Activated CD4-positive, alpha-beta memory T cell treated with anti-CD3 and anti-CD28 coated beads, Interleukin-2, amount 10 ng/mL, durations not matched to agents 7 days and 5 days (primary cell): ENCODE data around the gene GOLGA8Q. TPM values are rescaled to one million over a fixed set of nuclear protein-coding genes. Genes with fewer than 3 reads are reported as not detected.
A peak's percentile ranks its signal among the peaks of the same experiment; 100 is the strongest.
"Not testable (repeated sequence)": the region's sequence is repeated elsewhere in the genome, so short reads cannot be mapped to it uniquely, and the experiment has no call there.

ENCODE experiments used
- CTCF ChIA-PET: fragments of 350-600 bp; sonication (Branson Sonifier 250); formaldehyde crosslinking; loops from one replicate; lab custom pipeline; 2021; ENCODE audit warnings: antibody characterized with exemption, inconsistent platforms; lab: Charles Lee
- POLR2A ChIA-PET: fragments of 350-600 bp; sonication (Branson Sonifier 250); formaldehyde crosslinking; loops from one replicate; lab custom pipeline; 2021; ENCODE audit warnings: antibody characterized with exemption; lab: Charles Lee
- DNase-seq: peaks from one replicate; pipeline ENCODE4 v3.0.0-alpha.2; 2020
- H3K27ac Mint-ChIP-seq: one replicate; pipeline ENCODE4 v1.8.0; 2021; ENCODE audit warnings: mild to moderate bottlenecking, mixed read lengths
- H3K27me3 Mint-ChIP-seq: one replicate; pipeline ENCODE4 v1.8.0; 2021; ENCODE audit warnings: mixed read lengths
- H3K36me3 Mint-ChIP-seq: one replicate; pipeline ENCODE4 v1.8.0; 2021; ENCODE audit warnings: low read depth, mixed read lengths
- H3K4me1 Mint-ChIP-seq: one replicate; pipeline ENCODE4 v1.8.0; 2021; ENCODE audit warnings: mixed read lengths
- H3K4me3 Mint-ChIP-seq: one replicate; pipeline ENCODE4 v1.8.0; 2021; ENCODE audit warnings: mild to moderate bottlenecking, mixed read lengths
- H3K9me3 Mint-ChIP-seq: one replicate; pipeline ENCODE4 v1.8.0; 2021; ENCODE audit warnings: mixed read lengths
- total RNA-seq, 2 experiments: library from RNA; stranded (reverse); gene quantifications; one replicate each; pipeline ENCODE4 v1.2.3, GENCODE V29; 2021

Gene GOLGA8Q, protein sequence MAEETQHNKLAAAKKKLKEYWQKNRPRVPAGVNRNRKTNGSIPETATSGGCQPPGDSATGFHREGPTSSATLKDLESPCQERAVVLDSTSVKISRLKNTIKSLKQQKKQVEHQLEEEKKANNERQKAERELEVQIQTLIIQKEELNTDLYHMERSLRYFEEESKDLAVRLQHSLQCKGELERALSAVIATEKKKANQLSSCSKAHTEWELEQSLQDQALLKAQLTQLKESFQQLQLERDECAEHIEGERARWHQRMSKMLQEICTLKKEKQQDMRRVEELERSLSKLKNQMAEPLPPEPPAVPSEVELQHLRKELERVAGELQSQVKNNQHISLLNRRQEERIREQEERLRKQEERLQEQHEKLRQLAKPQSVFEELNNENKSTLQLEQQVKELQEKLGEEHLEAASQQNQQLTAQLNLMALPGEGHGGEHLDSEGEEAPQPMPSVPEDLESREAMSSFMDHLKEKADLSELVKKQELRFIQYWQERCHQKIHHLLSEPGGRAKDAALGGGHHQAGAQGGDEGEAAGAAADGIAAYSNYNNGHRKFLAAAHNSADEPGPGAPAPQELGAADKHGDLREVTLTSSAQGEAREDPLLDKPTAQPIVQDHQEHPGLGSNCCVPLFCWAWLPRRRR
- 1 to 10 TPM; 2.3 to 2.4 TPM for total RNA-seq

GRCh38 chr15:30551750-30552149 is at the start of gene GOLGA8Q:
Gene GOLGA8Q, plus strand, starts transcription at chr15:30552050. Its CDS starts 28 bp downstream, at chr15:30552078.
- H3K4me1 Mint-ChIP-seq, H3K4me3 Mint-ChIP-seq, H3K36me3 Mint-ChIP-seq, H3K27me3 Mint-ChIP-seq, CTCF ChIA-PET, H3K9me3 Mint-ChIP-seq, POLR2A ChIA-PET, H3K27ac Mint-ChIP-seq, DNase-seq: not testable (repeated sequence)

DNA sequence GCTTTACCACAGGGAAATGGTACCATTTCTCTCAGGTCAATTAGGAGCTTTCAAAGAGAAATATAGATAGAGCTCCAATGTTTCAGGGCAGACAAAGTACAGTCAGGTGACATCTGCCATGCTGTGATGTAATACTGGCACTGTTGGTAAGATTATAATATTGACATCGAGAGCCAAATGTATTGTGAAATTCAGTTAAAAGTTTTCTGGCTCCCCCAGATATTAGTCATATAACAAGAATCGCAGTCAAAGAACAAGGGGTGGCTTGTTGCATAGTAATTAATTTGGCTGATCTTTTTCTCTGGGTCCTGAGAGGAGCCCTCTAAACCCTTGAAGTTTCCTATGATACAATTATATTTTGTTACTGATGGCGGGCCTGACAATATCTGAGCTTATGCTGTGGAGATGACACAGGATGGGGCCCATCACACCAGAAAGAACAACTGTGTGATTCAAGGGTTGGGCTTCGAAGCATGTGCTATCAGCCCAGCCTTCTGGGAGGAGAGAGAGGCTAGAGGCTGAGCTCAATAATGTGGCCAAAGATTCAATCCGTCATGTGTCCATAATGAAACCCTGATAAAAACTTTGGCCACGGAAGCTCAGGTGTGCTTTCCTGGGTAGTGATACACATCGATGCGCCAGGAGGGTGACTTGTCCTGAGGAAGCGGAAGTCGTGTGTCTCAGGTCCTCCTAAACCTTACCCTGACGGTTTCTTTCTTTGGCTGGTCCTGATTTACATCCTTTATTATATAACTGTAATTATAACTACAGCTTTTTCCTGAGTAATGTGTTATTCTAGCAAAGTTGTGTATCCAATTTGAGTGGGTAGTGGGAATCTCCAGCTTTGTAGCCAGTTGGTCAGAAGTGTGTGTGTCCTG is 48.7 kb upstream of the GOLGA8Q start:
- H3K36me3 Mint-ChIP-seq, H3K27ac Mint-ChIP-seq, H3K4me3 Mint-ChIP-seq, CTCF ChIA-PET, DNase-seq, POLR2A ChIA-PET, H3K27me3 Mint-ChIP-seq, H3K4me1 Mint-ChIP-seq, H3K9me3 Mint-ChIP-seq: not testable (repeated sequence)

DNA sequence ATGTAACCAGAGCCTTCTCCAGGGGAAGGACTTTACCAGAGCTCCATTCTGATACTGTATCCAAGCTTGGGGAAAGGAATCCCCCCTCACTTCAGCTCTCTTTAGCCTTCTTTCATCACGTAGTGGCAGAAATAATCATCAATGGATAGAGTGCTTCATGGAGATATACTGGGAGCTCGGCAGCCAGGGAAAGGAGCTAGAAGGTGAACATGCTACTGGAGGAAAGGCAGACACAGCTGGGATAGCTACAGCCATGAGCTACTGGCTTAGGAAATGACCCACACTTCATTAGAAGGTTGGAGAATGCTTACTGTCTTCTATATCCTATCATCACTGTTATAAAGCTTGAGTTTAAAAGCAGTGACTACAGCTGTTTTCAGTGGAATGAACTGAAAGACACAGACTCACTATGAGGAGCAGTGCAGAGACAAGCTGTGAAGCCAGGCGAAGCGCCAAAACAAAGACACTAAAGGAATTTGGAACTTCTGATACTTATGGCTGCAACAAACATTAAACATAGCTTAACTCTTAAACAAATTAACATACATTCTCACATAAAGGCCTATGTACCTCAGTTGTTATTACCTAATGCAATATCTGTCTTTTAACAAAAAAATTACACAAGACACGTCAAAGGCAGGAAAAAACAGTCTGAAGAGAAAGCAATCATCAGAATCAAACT is 47.5 kb upstream of the GOLGA8Q start:
- H3K36me3 Mint-ChIP-seq, CTCF ChIA-PET, POLR2A ChIA-PET, H3K27ac Mint-ChIP-seq, H3K4me1 Mint-ChIP-seq, DNase-seq, H3K27me3 Mint-ChIP-seq, H3K4me3 Mint-ChIP-seq, H3K9me3 Mint-ChIP-seq: not testable (repeated sequence)

DNA sequence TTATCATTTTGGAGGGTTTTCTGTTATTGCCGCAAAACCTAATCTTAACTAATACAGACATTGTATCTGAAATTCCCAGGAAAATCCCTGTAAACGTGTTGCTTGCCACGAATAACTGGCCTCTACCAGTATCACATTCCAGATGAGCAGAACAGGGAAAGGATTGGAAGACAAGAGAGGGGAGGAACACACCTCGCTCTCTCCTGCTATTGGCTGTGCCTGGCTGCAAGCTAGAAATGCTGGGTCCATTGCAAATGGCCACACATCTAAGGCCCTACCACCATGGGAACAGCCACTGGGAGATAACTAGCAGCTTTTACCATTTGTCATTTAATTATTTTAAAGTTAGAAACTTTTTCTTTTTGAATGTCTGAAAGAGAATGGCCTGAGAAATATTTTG is 37.3 kb upstream of the GOLGA8Q start:
- POLR2A ChIA-PET, H3K9me3 Mint-ChIP-seq, H3K27me3 Mint-ChIP-seq, H3K36me3 Mint-ChIP-seq, DNase-seq, H3K4me3 Mint-ChIP-seq, H3K27ac Mint-ChIP-seq, CTCF ChIA-PET, H3K4me1 Mint-ChIP-seq: not testable (repeated sequence)

DNA sequence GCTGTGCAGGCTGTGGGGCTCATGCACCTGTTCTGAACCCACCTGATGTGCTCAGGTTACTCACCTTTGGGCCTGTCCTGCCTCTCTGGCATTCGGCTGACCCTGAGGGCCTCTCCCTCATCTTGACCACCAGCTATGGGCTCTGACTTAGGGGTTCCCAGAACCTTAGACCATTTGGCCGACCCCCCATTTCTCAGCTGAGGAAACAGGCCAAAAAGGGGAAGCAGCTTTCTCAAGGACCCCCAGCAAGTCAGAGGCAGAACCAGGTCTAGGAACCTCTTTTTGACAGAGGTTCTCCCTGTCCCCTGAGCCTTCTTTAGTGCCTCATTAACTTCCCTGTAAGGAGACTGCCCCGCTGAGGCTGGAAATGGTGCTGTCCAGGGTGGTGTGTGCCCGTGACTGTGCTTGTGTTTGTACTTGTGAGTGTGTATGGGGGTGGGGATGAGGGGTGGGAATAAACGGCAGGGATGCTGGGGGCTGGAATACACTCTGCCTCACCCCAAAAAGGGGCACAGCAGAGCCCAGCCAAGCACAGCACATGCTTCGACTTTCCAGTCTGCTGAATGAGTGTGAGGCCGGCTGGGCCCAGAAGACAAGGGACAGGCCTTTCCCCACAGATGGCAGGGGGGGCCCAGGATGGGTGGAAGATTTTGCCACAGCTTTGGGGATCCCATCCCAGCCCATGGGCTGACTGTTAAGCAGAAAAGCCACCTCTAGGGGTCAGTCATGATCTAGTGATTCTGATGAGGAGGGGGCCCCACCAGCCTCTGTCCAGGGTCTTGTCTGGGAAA is 28.2 kb upstream of the GOLGA8Q start:
- DNase-seq, H3K9me3 Mint-ChIP-seq, H3K27ac Mint-ChIP-seq, H3K4me3 Mint-ChIP-seq, CTCF ChIA-PET, H3K36me3 Mint-ChIP-seq, H3K4me1 Mint-ChIP-seq, H3K27me3 Mint-ChIP-seq, POLR2A ChIA-PET: not testable (repeated sequence)

DNA sequence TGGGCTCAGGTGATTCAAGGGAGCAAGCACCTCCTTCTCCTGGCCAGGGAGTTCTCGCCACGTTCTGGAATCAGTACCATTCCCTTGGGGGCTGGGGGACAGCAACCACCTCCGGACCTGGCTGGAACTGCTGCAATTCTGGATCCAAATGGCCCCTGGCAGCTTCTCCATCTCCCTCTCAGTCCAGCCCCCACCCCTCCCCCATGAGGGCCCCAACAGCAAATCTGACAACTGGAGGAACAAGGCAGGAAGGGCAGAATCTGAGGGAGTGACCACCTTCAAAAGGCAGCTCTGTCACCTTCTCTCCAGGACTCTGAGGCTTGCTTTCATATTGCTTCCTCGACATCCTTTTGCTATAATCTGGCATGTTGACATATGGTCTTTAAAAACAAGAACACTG is 25.9 kb upstream of the GOLGA8Q start:
- CTCF ChIA-PET, H3K27ac Mint-ChIP-seq, H3K4me1 Mint-ChIP-seq, POLR2A ChIA-PET, H3K27me3 Mint-ChIP-seq, DNase-seq, H3K9me3 Mint-ChIP-seq, H3K36me3 Mint-ChIP-seq, H3K4me3 Mint-ChIP-seq: not testable (repeated sequence)

- H3K27me3 Mint-ChIP-seq, H3K27ac Mint-ChIP-seq, CTCF ChIA-PET, POLR2A ChIA-PET, H3K9me3 Mint-ChIP-seq, H3K4me3 Mint-ChIP-seq, H3K4me1 Mint-ChIP-seq, DNase-seq, H3K36me3 Mint-ChIP-seq: not testable (repeated sequence)
Measured at GRCh38 chr15:30529049-30529448, 22.8 kb upstream of the GOLGA8Q start.

GRCh38 chr15:30566949-30567348 is 15.1 kb downstream of the GOLGA8Q start:
- H3K27me3 Mint-ChIP-seq, H3K4me3 Mint-ChIP-seq, CTCF ChIA-PET, H3K9me3 Mint-ChIP-seq, H3K36me3 Mint-ChIP-seq, H3K27ac Mint-ChIP-seq, H3K4me1 Mint-ChIP-seq, POLR2A ChIA-PET: not testable (repeated sequence)
- peak; percentile 15 for DNase-seq

DNA sequence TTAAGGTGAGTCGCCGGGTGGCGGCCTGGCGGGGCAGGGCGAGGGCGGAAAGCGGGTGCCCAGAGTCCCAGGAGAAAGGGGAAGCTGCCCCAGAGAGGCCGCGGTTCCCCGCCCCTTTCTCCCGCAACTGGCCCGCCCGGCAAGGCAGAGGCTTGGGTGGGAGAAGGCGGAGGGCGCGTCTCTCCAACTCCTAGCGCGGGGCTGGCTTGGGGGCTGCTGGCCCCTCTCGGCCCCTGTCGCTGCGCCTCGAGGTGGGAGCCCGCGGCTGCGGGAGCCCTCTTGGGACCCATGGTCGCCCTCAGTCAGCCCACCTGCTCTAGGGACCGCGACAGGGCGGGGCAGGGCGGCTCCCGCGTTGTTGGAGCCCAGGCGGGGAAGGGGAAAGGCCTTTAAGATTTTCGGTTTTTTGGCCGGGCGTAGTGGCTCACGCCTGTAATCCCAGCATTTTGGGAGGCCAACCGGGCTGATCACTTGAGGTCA is 21.2 kb downstream of the GOLGA8Q start:
- H3K27me3 Mint-ChIP-seq, CTCF ChIA-PET, POLR2A ChIA-PET, H3K27ac Mint-ChIP-seq, H3K36me3 Mint-ChIP-seq, H3K4me1 Mint-ChIP-seq, H3K4me3 Mint-ChIP-seq, DNase-seq, H3K9me3 Mint-ChIP-seq: not testable (repeated sequence)

- H3K27ac Mint-ChIP-seq, H3K36me3 Mint-ChIP-seq, H3K4me3 Mint-ChIP-seq, DNase-seq, H3K9me3 Mint-ChIP-seq, H3K27me3 Mint-ChIP-seq, H3K4me1 Mint-ChIP-seq, CTCF ChIA-PET, POLR2A ChIA-PET: not testable (repeated sequence)
Measured at GRCh38 chr15:30579394-30579970, 27.6 kb downstream of the GOLGA8Q start.

DNA sequence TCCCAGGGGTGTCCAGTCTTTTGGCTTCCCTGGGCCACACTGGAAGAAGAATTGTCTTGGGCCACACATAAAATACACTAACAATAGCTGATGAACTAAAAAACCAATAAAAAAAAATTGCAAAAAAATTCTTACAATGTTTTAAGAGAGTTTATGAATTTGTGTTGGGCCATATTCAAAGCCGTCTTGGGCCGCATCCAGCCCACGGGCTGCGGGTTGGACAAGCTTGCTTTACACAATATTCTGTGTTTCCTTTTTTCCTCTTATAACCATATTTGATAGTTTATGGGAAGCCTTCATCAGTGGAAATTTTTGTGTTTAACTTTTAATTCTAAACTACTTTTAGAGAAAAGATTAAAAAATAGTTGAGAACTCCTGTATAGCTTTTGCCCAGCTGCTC is 28.9 kb downstream of the GOLGA8Q start:
- H3K27me3 Mint-ChIP-seq, DNase-seq, H3K27ac Mint-ChIP-seq, H3K4me1 Mint-ChIP-seq, POLR2A ChIA-PET, H3K36me3 Mint-ChIP-seq, CTCF ChIA-PET, H3K9me3 Mint-ChIP-seq, H3K4me3 Mint-ChIP-seq: not testable (repeated sequence)

- H3K4me1 Mint-ChIP-seq, H3K9me3 Mint-ChIP-seq, POLR2A ChIA-PET: not testable (repeated sequence)
Measured at GRCh38 chr15:30598953-30599352, 47.1 kb downstream of the GOLGA8Q start.

More at GRCh38 chr15:30598953-30599352, 47.1 kb downstream of the GOLGA8Q start:
- H3K4me3 Mint-ChIP-seq, H3K36me3 Mint-ChIP-seq, CTCF ChIA-PET, H3K27ac Mint-ChIP-seq, DNase-seq, H3K27me3 Mint-ChIP-seq: not testable (repeated sequence)
